Stimulated activated CD8-positive, alpha-beta memory T cell treated with anti-CD3 and anti-CD28 coated beads, Interleukin-4, amount 100 ng/mL, for 24 hours (primary cell): ENCODE data around the gene HAP1.

Experiments
- DNase-seq: peaks from one replicate; pipeline ENCODE4 v3.0.0-alpha.2; 2020; ENCODE audit warnings: low read depth

The HAP1 gene

DNA sequence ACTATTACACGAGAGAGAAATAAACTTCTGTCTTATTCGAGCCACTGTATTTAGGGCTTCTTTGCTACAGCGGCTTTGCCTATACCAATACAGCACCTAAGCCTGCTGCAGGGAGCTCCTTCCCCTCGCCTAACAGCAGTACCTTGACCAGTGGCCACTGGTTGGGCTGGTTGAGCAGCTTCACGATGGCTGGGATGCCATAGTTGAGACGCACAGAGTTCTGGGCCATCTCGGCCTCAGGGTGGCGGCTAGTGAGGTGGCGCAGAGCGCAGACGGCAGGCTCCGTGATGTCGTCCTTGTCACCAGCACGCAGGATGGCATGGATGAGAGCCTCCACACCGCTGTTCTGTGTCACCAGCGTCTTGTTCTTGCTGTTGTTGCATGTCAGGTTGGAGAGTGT, 28.4 kb upstream of the HAP1 start:
- no peak for DNase-seq

DNA sequence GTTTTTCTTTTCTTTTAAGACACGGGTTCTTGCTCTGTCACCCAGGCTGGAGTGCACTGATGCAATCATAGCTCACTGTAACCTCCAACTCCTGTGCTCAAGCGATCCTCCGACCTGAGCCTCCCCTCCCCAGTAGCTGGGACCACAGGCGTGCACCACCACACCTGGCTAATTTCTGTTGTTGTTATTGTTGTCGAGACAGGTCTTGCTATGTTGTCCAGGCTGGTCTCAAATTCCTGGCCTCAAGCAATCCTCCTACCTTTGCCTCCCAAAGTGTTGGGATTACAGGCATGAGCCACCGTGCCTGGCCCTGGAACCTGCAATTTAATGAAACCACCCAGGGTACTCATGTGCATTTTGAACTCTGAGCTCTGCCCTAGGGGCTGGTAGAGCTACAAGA, 27.9 kb upstream of the HAP1 start:
- no peak for DNase-seq

DNA sequence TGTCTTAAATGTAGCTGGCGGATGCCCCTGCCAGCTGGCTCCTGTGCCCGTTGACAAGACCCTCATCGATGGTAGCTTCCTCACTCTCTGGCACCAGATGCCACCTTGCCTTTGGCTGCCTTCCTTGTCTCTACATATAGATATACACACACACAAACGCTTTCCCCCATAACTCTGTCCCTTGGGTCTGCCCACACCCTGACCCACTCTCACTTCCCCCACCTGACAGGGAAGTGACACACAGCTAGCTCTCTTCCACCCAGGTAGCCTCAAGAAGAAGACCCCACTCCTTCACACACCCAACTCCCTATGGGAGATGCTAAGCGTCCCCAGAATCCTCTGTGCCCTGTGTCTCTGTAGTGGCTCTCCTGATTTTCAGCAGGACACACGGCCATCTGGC, 26.4 kb upstream of the HAP1 start:
- DNase-seq, result no peak

DNA sequence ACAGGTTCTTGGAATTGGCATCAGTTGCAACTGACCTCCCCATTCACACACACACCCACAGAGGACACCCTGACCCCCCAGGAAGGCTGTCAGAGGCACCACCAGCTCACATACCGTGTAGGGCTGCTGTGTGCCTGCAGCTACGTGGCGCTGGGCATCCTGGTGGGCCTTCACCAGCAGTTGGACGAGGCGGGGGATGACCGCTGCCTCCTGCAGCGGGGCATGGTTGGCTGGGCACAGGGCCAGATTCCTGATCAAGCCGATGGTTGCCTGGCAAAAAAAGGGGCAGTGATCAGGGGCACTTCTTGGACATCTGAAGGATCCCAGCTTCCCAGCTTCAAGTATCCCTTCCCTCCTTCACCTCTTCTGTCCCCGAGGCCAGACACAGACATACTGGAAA, 24.2 kb upstream of the HAP1 start:
- DNase-seq, result no peak

DNA sequence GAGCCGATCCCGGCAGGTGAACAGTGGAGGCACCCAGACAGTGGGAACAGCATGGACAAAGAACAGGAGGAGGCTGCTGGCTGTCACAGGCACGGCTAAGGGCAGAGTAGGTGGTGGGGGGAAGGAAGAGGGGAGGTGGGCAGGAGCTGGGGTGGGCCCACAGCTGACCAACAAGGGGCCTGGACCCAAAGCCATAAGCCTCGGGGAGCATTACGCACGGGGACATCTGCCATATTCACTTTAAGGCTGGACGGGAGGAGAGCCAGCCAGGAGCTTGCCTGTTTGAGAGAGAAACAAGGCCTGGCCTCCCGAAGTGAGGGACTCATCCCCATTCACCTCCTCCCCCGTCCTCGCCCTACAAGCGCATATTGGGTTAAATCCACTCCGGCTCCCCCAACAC, 19.6 kb upstream of the HAP1 start:
- DNase-seq, result no peak

DNA sequence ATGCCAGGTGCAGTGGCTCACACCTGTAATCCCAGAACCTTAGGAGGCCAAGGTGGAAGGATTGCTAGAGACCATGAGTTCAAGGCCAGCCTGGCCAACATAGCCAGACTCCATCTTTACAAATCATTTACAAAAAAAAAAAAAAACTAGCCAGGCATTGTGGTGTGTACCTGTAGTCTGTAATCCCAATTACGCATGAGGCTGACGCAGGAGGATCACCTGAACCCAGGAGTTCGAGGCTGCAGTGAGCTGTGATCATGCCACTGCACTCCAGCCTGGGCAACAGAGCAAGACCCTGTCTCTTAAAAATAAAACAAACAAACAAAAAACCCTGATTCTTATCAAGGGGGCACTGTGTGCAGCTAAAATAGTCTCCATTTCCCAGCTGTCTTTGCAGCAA, 16.8 kb upstream of the HAP1 start:
- no peak for DNase-seq

DNA sequence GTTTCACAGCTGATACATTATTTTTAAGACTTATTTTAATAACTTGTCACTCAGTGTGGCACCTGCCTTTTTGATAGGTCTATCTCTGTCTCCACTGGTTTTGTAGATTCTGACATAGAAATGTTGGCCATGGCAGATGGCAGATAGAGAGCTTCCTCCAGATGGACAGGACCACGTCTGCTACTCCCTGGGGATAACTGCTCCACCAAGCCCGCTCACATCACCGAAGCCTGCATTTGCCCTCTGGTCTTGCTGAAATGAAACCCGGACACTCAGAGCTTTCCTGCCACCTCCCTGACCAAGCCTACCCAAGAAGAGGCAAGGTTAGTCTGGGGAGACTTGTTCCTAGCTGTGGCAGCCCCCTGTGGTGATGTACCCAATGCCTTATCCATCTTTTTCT, 16.4 kb upstream of the HAP1 start:
- no peak for DNase-seq

DNA sequence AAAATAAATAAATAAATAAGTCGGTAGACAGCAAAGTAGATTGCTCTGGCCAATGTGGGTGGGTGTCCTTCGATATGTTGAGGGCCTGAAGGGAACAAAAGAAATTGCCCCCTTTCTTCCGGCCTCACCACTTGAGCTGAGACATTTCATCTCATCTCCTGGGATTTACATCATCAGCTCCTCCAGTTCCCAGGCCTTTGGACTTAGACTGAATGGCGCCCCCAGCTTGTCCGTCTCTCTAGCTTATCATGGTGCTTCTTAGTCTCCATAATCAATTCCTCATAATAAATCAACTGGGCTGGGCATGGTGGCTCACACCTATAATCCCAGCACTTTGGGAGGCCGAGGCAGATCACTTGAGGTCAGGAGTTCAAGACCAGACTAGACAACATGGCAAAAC, 13.8 kb upstream of the HAP1 start:
- DNase-seq, result no peak

DNA sequence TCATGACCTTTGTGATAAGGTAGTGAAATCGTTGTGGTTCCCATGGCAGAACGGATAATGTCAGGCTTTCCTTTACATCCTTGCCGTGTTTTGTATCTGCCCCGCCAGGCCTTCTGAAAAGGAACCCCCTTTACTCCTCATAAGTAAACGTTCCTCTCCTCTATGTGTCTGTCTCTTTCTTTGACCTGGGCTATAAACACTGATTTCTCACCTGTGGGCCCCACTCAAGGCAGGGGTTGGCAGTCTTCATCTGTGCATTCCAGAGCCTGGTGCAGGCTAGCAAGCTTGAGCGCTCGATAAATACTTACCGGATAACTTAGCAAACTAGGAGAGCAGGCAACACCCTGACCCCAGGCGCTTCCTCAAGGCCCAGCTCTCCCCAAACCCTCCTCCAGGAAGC, 7.3 kb upstream of the HAP1 start:
- no peak for DNase-seq

DNA sequence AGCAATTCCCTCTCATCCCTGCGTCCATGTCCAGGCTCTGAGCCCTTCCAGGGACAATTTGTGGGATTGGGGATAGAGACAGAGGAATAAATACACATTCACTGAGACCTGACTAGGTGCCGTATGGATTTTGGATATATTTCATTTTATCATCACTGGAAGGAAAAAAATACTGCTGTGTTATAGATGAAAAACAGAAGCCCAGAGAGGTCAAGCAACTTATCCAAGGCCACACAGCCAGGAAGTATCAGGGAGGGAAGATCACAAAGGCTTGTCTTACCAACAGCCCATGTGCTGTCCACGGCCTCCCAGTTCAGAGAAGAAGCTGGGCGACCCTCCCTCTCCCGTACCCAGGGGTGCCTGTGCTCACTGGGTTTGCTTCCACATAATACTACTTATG, 6.1 kb upstream of the HAP1 start:
- no peak for DNase-seq

DNA sequence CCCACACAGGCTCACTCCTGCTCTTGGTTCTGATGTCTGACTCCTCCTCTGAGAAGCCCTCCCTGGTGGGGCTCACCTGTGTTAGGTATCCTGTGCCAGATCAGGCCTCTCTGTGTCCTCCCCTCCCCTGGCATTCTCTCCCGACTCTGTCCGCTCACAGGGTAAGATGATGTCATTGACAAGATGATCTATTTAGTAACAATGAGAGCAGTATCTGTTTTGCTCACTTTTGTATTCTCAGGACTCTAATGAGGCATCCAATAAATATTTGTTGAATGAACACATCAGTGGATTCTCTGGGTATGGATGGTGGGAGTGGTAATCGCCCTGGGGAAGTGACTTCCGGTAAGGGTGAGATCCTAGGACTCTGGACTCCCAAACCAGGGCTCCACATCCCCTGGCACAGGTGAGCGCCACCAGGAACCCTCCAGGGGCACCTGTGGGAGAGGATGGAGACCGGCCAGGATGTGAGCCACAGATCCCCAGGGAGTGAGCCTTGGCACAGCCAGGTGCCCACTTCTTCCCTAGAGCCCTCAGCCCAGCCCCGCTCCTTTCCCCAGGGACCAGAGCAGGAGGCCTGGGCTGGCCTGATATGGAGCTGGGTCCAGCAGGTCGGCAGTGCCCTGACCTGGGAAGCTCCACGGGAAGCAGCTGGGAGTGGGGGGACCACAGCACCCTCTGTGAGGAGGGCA, 5.4 kb upstream of the HAP1 start:
- DNase-seq, result no peak

DNA sequence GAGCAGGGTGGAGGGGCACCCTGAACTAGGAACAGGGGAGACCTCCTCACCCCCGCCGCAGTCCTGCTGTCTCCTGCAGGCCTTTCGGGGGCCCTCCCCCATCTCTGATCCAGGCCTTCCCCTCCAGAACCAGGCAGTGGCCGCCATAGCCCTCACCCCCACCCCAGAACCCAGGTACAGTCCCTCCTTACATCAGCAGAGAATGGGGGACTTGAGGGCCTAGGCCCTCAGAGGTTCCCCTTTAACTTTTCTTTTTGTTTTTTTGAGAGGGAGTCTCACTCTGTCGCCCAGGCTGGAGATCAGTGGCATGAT, 4.3 kb upstream of the HAP1 start:
- no peak for DNase-seq

DNA sequence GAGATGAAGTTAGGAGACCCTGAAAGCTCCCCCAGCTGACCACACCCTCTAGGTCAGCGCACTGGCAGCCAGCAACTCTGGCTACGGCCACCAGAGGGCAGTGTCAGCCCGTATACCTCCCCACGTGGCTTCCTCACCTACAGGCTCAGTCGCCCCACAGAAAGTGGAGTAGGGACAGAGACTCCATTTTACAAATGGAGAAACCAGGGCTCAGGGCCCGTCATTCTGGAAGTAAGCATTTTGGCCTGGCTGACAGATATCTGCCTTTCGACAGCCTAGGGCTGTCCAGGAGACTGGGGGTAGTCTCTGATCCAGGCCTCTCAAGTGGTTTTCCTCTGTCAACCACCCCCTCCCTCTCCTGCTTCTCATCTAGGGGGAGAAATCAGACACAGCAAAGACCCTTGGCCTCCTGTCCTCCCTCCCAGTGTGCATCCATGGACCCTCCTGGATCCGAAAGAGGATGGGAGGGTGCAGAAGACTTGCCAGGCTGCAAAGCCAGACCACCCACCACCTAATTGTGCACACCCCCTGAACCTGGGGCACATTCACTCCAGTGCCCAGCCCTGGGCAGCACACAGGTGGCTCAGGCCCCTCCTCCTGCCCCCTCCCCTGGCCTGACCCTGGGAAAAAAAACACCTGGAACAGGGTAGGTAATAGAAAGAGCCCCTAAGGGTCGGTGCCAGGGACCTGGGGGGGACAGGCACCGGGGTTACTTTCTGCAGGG, 3.8 kb upstream of the HAP1 start:
- peak; percentile 59 for DNase-seq

DNA sequence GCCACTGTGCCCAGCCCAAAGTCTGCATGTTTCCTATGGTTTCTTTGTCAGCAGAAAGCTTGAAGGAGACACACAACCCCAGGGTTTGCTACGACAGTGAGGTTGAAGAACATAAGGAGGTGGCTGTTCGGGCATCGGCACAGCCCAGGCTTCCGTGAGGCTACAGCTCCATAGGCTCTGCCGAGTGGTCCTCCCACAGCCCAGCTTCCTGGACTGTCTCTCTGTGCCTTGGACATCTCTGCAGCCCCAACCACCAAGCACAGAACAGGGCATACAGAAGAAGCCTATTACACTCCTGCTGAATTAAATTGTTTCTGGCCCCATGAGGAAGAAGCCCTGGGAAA, 3.2 kb upstream of the HAP1 start:
- DNase-seq, result no peak

DNA sequence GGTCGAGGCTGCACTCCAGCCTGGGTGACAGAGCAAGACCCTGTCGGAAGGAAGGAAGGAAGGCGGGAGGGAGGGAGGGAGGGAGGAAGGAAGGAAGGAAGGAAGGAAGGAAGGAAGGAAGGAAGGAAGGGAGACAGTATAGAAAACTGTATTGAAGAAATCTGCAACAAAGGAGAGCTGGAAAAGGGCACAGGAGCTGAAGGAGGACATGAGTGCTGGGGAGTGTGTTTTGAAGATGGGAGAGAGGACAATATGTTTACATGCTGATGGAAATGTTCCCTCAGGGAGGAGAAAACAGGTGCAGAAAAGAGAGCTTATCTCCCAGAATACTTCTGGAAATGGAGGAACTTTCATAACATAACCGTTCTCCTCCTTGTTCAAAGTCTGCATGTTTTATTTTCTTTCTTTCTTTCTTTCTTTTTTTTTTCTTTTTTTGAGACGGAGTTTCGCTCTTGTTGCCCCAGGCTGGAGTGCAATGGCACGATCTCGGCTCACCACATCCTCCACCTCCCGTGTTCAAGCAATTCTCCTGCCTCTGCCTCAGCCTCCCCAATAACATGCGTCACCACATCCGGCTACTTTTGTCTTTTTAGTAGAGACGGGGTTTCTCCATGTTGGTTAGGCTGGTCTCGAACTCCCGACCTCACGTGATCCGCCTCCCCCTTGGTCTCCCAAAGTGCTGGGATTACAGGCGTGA, 2.7 kb upstream of the HAP1 start:
- DNase-seq, result no peak

DNA sequence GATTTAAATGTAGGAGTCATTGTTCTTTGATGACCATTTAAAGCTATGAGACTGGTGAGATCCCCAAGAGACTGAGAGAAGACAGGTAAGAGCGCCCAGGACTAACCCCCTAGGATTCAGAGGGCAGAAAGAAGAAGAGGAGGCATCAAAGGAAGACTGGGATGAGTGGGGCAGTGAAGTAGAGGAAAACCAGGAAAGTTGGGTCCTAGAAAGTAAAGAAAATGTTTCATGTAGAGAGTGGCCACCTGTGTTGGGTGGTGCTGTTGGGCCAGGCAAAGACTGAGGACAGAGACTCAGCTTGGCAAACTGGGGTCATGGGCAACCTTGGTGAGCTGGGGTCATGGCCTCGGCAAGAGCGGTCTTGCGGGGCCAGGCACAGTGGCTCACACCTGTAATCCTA, 1.3 kb upstream of the HAP1 start:
- DNase-seq, result no peak

DNA sequence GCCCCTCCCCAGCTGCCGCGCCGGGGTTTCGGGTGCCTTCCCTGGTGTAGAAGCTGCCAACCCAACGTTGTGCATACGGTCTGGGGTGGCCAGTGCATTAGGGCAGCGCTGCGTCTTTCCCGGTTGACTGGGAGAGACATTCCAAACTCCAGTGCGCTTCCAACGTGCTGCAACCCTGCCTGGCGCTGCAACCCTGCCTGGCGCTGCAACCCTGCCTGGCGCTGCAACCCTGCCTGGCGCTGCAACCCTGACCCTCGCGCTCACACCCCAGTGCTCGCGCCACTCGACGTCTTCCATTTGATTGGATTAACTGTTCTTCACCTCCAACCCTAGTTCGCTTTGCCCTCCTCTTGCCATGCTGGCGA, 488 bp upstream of the HAP1 start:
- DNase-seq, result no peak

DNA sequence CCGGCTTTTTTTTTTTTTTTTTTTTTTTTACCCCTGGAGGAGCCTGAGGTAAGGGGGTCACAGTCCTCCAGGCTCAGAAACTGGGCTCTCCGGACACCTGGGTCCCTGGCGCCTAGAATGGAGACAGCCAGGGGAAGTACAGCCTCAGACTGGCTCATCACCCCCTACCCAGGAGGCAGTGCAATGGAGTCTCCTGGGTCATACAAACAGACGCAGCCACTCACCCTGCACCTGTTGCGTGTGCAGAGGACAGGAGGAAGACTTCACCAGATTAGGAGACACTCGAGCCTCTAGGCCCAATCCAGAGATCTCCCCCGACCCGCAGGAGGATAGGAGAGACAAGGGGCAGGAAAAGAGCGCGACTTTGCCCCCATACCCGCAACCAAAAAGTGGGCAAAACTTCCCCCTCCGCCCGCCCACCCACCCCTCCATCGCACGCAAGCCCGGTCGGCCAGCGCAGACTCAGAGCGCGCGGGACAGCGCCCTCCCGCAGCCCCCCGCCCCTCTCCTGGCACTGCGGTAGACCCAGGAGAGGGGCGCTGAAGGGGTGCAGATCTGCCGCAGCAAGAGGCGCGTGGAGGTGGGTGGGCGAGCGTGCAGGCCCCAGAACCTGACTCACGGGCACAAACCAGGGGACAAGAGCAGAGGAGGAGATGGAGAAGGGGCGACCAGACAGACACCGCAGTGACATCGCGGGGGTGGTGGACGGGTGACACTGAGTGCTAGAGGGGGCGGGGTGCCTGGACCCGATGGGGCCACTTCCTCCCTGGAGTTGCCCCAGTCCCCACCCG, 900 bp downstream of the HAP1 start:
- no peak for DNase-seq

DNA sequence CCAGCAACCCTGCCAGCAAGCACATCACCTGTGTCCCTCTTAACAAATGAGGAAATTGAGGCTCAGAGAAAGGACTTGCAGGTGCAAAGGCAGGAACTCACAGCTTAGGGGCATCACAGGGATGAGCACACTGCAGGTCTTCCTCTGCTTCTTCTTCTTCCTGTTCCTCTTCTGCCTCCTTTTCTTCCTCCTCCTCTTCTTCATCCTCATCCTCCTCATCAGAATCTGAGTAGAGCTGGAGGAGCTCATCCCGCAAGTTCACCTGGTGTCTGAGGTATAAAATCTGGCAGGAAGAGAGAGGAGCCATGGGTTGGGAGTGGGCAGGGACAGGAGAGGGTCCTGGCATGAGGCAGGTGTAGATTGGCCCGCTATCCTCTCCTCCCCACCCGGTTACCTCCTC, 2.6 kb downstream of the HAP1 start:
- no peak for DNase-seq

DNA sequence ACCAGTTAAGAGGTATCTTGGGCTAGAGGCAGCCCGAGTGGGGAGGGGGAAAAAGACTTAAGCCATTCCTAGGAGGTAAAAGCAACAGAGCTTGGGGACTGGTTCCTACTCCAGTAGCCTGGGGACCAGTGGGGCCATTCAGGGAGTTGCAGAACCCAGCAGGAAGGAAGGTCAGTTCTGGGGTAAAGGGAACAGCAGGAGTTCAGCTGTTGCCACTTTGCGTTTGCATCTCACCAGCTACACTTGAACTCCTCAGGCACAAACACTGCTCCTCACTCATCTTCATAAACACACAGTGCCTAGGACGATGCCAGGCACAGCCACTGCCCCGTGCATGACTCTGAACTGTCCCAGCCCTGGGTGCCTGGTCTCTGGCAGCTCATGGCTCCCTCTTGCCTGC, 4.0 kb downstream of the HAP1 start:
- DNase-seq, result no peak

DNA sequence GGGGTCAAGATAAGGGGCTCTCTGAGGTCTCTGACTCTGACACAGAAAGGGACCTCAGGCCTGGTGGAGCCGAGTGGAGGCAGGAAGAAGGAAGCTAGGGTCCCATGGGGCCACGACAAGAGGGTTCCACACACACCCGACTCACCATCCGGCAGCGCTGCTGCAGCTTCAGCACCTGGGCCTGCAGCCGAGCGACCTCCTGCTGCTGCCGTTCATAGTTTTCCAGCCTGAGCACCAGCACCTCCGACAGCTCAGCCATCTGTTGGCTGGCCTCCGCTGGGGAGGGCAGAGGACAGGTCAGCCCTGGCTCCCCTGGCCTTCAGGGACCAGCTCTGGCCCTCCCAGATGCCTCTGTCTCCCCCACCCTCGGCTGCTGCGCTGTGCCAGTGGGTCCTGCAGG, 6.4 kb downstream of the HAP1 start:
- no peak for DNase-seq

DNA sequence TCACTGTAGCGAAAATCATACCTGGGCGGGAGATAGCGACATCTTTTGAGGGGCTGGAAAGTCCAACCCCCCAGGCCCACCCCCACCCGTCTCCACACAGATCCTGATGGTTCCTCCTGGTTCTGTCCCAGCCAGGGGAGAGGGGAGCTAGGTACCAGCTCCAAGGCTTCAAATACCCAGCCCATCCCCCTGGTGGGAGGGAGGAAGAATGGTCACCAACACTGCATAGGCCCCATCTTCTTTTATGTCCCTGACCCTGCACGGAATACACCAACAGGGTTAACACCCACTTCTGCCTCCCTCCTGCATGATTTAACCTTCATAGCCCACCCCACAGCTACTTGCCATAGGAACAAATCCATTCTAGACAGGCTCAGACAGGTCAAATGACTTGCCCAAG, 9.3 kb downstream of the HAP1 start:
- DNase-seq, result no peak

DNA sequence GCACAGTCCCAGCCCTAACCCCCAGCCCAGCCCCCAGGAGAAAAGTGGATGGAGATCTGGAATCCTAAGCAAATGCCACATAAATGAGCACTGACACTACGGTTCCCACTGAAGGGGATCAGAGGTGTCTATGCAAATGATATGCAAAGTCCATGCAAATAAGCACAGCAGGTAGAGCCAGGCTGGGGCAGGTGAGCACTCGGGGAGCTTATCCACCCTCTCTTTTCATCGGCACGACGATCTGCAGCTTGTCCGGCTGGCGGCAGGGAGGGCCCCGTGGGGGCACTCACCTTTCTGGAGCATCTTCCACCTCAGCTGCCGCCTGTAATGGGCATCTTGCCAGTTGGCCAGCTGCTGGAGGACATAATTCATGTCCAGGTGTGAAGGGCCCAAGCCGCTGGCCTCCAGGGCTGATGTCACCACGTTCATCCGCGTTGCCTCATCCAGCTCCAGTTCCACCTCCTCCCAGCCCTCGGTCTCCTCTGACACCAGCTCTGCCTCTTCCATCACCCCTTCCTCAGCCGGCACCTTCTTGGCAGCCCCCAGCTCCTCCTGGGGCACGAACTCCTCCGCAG, 9.9 kb downstream of the HAP1 start:
- DNase-seq, result no peak
